ENCODE measurements around the gene CDH5. TPM values are rescaled to one million over a fixed set of nuclear protein-coding genes. Genes with fewer than 3 reads are reported as not detected.

CDH5 gene
- total RNA-seq, 1 experiment from 2014 or later: not detected

DNA sequence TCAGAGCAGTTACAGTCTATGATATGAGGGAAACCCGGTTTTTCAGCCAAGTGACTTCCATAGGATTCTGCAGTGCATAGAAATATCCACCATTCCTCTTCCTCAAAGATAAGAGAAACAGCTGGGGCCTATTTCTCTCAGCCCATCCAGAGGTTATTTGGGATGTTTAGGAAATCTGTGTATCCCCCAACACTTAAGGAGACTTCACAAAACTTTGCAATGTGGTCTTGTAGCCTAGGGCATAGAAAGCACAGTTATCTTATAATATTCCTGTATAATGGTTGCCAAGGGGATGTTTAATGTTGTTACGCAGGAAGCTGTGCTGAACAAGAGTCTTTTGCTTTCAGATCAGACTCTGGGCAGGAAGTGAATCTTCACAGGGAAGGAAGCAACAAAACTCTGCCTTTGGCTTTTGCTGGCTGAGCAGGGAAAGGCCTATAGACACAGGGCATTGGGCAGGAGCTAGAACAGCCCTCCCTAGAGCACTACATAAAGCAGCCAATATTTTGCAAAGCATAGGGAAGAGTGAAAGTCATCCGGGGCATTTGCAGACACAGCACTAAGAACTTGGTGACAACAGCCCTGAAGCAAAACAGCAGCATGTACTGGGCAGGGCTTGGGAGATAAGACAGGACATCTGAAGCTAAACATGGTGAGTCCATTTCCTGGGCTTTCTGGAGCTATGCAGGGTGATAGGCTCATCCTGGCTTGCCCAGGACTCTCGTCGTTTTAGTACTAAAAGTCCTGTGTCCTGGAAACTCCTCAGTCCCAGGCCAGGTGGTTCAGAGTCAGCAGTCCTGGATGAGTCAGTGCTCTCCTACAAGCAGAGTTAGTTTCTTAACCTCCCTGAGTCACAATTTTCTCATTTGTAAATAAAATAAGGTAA is 41.9 kb downstream of the CDH5 start:
- CTCF ChIA-PET: interaction anchor here (0.6 to 8.9 kb wide), 19 partner anchors 24 to 1064 kb away, joined by 3 to 189 read pairs (median 3); no protein-coding TSS in a partner anchor
- intact Hi-C loops (cut with micrococcal nuclease): loop anchor here (1.0 to 10.0 kb wide), 5 partner anchors 10 to 336 kb away; partner anchors contain the start of genes CKLF and TK2
- Mint-ChIP-seq H3K36me3 (ENCODE audit: insufficient read depth, unreplicated experiment) (peaks cover 10% of the 10 kb centered on the region), H3K9me3 (ENCODE audit: unreplicated experiment) (peaks cover 6% of the 10 kb centered on the region), H3K27me3 (ENCODE audit: insufficient read depth, unreplicated experiment) (no peaks in the 10 kb centered on the region), H3K4me3 (ENCODE audit: unreplicated experiment) (peak overlapping the region; percentile 77), H3K4me1 (ENCODE audit: insufficient read depth, unreplicated experiment) (peaks cover 24% of the 10 kb centered on the region), H3K27ac (ENCODE audit: low read depth, unreplicated experiment) (peak overlapping the region; percentile 97)
- peak; percentile 87 for DNase-seq (ENCODE audit: unreplicated experiment)
- TSS peak; percentile 28 for BruUV-seq (replicated peaks)
- TF ChIP-seq, protein P1, sequence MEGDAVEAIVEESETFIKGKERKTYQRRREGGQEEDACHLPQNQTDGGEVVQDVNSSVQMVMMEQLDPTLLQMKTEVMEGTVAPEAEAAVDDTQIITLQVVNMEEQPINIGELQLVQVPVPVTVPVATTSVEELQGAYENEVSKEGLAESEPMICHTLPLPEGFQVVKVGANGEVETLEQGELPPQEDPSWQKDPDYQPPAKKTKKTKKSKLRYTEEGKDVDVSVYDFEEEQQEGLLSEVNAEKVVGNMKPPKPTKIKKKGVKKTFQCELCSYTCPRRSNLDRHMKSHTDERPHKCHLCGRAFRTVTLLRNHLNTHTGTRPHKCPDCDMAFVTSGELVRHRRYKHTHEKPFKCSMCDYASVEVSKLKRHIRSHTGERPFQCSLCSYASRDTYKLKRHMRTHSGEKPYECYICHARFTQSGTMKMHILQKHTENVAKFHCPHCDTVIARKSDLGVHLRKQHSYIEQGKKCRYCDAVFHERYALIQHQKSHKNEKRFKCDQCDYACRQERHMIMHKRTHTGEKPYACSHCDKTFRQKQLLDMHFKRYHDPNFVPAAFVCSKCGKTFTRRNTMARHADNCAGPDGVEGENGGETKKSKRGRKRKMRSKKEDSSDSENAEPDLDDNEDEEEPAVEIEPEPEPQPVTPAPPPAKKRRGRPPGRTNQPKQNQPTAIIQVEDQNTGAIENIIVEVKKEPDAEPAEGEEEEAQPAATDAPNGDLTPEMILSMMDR (IDR thresholded peaks at IDR 0.05; ENCODE audit: unreplicated experiment): no peak
- POLR2A ChIA-PET: interaction anchor here (0.8 to 5.3 kb wide), 26 partner anchors 12 to 465 kb away, joined by 3 to 65 read pairs (median 4); partner anchors contain the start of genes BEAN1, CKLF and TK2

DNA sequence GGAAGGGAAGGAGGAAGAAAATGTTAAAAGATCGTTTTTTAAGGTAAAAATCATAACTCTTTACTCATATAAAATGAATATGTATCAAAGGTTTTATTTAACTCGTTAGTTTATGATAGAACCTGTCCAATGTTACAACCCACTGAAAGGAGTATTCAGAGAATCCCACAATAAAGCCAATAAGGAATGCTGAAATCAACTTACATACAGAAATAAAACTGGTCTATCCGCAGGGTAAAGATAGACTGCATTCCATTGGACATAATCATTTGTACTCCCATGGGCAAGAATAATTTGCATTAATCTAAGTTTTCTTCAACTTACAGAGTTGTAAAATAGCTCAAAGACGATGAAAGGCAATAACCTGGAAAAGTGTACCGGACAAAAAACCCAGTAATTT is 42.7 kb downstream of the CDH5 start:
- no peaks in the 10 kb centered on the region for H3K27me3 Mint-ChIP-seq (ENCODE audit: insufficient read depth, unreplicated experiment)
- DNase-seq (ENCODE audit: unreplicated experiment): peak; percentile 30
- H3K36me3 Mint-ChIP-seq (ENCODE audit: insufficient read depth, unreplicated experiment): peaks cover 10% of the 10 kb centered on the region
- H3K9me3 Mint-ChIP-seq (ENCODE audit: unreplicated experiment): peaks cover 6% of the 10 kb centered on the region
- TF ChIP-seq, protein P1 (IDR thresholded peaks at IDR 0.05; ENCODE audit: unreplicated experiment): no peak
- TSS peak; percentile 79 for BruUV-seq (replicated peaks)
- POLR2A ChIA-PET: interaction anchor here (0.9 to 5.3 kb wide), 21 partner anchors 11 to 464 kb away, joined by 3 to 65 read pairs (median 4); partner anchors contain the start of genes BEAN1, CKLF and TK2
- peaks cover 24% of the 10 kb centered on the region for H3K4me1 Mint-ChIP-seq (ENCODE audit: insufficient read depth, unreplicated experiment)
- CTCF ChIA-PET: interaction anchor here (0.6 to 8.9 kb wide), 11 partner anchors 12 to 1063 kb away, joined by 3 to 189 read pairs (median 3); no protein-coding TSS in a partner anchor
- H3K27ac Mint-ChIP-seq (ENCODE audit: low read depth, unreplicated experiment): peak overlapping the region; percentile 97
- H3K4me3 Mint-ChIP-seq (ENCODE audit: unreplicated experiment): peak overlapping the region; percentile 77
- intact Hi-C loops (cut with micrococcal nuclease): loop anchor here (1.0 to 10.0 kb wide), 5 partner anchors 9 to 336 kb away; partner anchors contain the start of genes CKLF and TK2

DNA sequence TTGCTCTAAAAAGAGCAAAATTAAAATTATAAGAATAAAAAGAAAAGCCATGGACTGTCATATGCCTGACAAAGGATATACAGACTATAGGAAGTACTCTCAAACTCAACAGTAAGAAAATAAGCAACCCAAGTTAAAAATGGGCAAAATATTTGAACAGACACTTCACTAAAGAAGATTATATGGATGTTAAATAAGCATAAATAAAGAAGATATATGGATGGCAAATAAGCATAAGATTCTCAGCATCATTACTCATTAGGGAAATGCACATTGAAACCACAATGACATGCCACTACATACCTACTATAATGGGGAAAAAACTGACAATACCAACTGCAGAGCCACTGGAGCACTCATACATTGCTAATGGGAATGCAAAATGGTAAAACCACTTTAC is 45.7 kb downstream of the CDH5 start:
- Mint-ChIP-seq H3K4me1 (ENCODE audit: insufficient read depth, unreplicated experiment) (peaks cover 33% of the 10 kb centered on the region), H3K27me3 (ENCODE audit: insufficient read depth, unreplicated experiment) (no peaks in the 10 kb centered on the region), H3K36me3 (ENCODE audit: insufficient read depth, unreplicated experiment) (peaks cover 5% of the 10 kb centered on the region), H3K4me3 (ENCODE audit: unreplicated experiment) (no peak overlapping the region), H3K27ac (ENCODE audit: low read depth, unreplicated experiment) (no peak overlapping the region), H3K9me3 (ENCODE audit: unreplicated experiment) (peaks cover 6% of the 10 kb centered on the region)
- BruUV-seq (replicated peaks): no TSS peak
- TF ChIP-seq, protein P1 (IDR thresholded peaks at IDR 0.05; ENCODE audit: unreplicated experiment): no peak
- POLR2A ChIA-PET: no interaction called here
- intact Hi-C loops (cut with micrococcal nuclease): no loop called here
- DNase-seq (ENCODE audit: unreplicated experiment): no peak
- CTCF ChIA-PET: interaction anchor here (0.8 kb wide), 1 partner anchor 54 kb away, joined by 4 read pairs; no protein-coding TSS in a partner anchor

DNA sequence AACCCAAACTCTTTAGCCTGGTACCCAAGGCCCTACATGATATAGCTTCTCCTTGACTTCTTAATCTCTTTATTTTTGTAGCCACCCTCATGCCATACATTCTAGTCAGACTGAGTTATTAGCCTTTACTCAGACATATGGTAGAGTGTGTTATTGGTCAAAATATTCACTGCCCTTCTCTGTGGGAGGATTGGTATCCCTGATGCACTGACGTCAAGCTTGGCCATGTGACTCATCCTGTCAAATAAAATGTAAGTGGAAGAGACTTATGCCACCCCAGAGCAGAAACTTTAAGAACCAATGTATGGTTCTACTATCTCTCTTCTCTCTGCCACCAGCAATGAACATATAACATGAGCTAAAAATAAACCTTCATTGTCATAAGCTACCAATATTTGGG is 48.4 kb downstream of the CDH5 start:
- Mint-ChIP-seq H3K27ac (ENCODE audit: low read depth, unreplicated experiment) (no peak overlapping the region), H3K27me3 (ENCODE audit: insufficient read depth, unreplicated experiment) (no peaks in the 10 kb centered on the region), H3K4me1 (ENCODE audit: insufficient read depth, unreplicated experiment) (peaks cover 16% of the 10 kb centered on the region), H3K36me3 (ENCODE audit: insufficient read depth, unreplicated experiment) (no peaks in the 10 kb centered on the region), H3K4me3 (ENCODE audit: unreplicated experiment) (no peak overlapping the region), H3K9me3 (ENCODE audit: unreplicated experiment) (peaks cover 6% of the 10 kb centered on the region)
- TF ChIP-seq, protein P1 (IDR thresholded peaks at IDR 0.05; ENCODE audit: unreplicated experiment): no peak
- no peak for DNase-seq (ENCODE audit: unreplicated experiment)
- no TSS peak for BruUV-seq (replicated peaks)
- intact Hi-C loops (cut with micrococcal nuclease): no loop called here
- ChIA-PET POLR2A (interaction anchor here (0.8 to 1.1 kb wide), 2 partner anchors 8 to 138 kb away, joined by 3 read pairs; partner anchors contain the start of gene CKLF), CTCF (interaction anchor here (0.7 to 1.1 kb wide), 7 partner anchors 8 to 454 kb away, joined by 3 to 5 read pairs (median 4); no protein-coding TSS in a partner anchor)
